Endodermal cell (in vitro differentiated cells): ENCODE measurements around the gene RBMS3. TPM values are rescaled to one million over a fixed set of nuclear protein-coding genes. Genes with fewer than 3 reads are reported as not detected.
"Not testable (repeated sequence)": the region's sequence is repeated elsewhere in the genome, so short reads cannot be mapped to it uniquely, and the experiment has no call there.

Experiments
- DNase-seq: peaks from one replicate; pipeline ENCODE4 v3.0.0-alpha.2; 2017
- H3K27ac ChIP-seq: 2 replicates; pipeline ENCODE4 v1.5.1; 2013; ENCODE audit warnings: mild to moderate bottlenecking, low read depth, low read length, moderate library complexity
- H3K27me3 ChIP-seq: 2 replicates; pipeline ENCODE4 v1.6.1; 2013; ENCODE audit warnings: mild to moderate bottlenecking, low read length, moderate library complexity; ENCODE audit not compliant: insufficient read depth, control insufficient read depth, poor library complexity, severe bottlenecking
- H3K36me3 ChIP-seq: 2 replicates; pipeline ENCODE4 v1.7.0; 2013; ENCODE audit warnings: mild to moderate bottlenecking, low read length, moderate library complexity; ENCODE audit not compliant: control insufficient read depth, insufficient read depth
- H3K4me1 ChIP-seq: one replicate; pipeline ENCODE4 v1.7.0; 2013; ENCODE audit warnings: low read length; ENCODE audit not compliant: control insufficient read depth, insufficient read depth
- H3K4me3 ChIP-seq: 2 replicates; pipeline ENCODE4 v1.5.1; 2013; ENCODE audit warnings: mild to moderate bottlenecking, low read length, moderate library complexity
- H3K9ac ChIP-seq: 2 replicates; pipeline ENCODE4 v1.6.1; 2013; ENCODE audit warnings: mild to moderate bottlenecking, low read length, moderate library complexity; ENCODE audit not compliant: poor library complexity, severe bottlenecking; ENCODE audit errors: extremely low read depth
- H3K9me3 ChIP-seq: 2 replicates; pipeline ENCODE4 v1.6.1; 2013; ENCODE audit warnings: mild to moderate bottlenecking, low read length, moderate library complexity; ENCODE audit not compliant: control insufficient read depth
- H3K27ac Mint-ChIP-seq: 2 replicates; pipeline ENCODE4 v1.8.0; 2020; ENCODE audit warnings: mixed read lengths
- H3K27me3 Mint-ChIP-seq: 2 replicates; pipeline ENCODE4 v1.8.0; 2021; ENCODE audit warnings: mild to moderate bottlenecking, mixed read lengths; ENCODE audit not compliant: insufficient read depth
- H3K36me3 Mint-ChIP-seq: 2 replicates; pipeline ENCODE4 v1.8.0; 2020; ENCODE audit warnings: low read depth, mixed read lengths
- H3K4me1 Mint-ChIP-seq: 2 replicates; pipeline ENCODE4 v1.8.0; 2020; ENCODE audit warnings: mixed read lengths
- H3K4me3 Mint-ChIP-seq: 2 replicates; pipeline ENCODE4 v1.8.0; 2020; ENCODE audit warnings: mild to moderate bottlenecking, moderate library complexity, mixed read lengths
- H3K9me3 Mint-ChIP-seq: 2 replicates; pipeline ENCODE4 v1.8.0; 2020; ENCODE audit warnings: mild to moderate bottlenecking, mixed read lengths
- WGBS, 2 experiments: methylation state at CpG; one replicate each; pipeline versions ENCODE4 v1.1.5 to v1.1.7; 2013; ENCODE audit warnings: missing lambda C conversion rate in 2 of 2, mixed read lengths in 1 of 2; ENCODE audit not compliant: insufficient coverage in 1 of 2, insufficient read length in 1 of 2; 5-methylcytosine and 5-hydroxymethylcytosine counted together
- total RNA-seq, 2 donors: library from RNA; stranded (reverse); fragmentation: NEBNext Ultra II Directional in 1 of 2; extraction: Animal tissue kit (Norgen Biotek cat#: 25700) in 1 of 2; gene quantifications; 2 replicates in 1 of 2; 3 replicates in 1 of 2; pipeline ENCODE4 v1.2.1, GENCODE V29; 2021
- TF ChIP-seq, protein P1 (sequence below): fragments of 200-600 bp; sonication (generic); conservative IDR thresholded peaks from 2 replicates; pipeline ENCODE4 v1.5.0; 2021; ENCODE audit warnings: antibody characterized with exemption, mild to moderate bottlenecking

Gene RBMS3
- total RNA-seq, 2 donors from 2014 or later = 2.0 to 7.3 TPM

DNA sequence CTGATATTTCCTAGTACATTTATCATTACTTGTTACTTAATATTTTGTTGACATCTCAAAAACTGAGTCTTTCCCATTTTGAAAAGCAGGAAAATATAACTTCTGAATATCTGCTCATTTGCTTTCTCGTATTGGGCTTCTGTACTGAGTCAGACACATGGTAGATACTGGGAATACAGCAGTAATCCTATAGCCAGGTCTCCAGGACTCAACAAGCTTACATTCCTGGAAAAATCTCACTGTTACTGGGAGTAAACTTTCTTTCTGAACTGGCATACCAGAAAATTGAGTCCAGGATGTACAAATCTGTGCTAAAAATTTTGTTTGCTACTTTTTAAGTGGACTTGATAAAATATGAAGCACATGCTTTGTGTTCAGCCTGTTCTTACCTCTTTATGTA, 240.4 kb downstream of the RBMS3 start:
- Histone ChIP-seq H3K27me3 (no peaks in the 10 kb centered on the region), H3K4me1 (no peaks in the 10 kb centered on the region), H3K9me3 (no peaks in the 10 kb centered on the region), H3K9ac (no peak overlapping the region), H3K36me3 (no peaks in the 10 kb centered on the region), H3K27ac (no peak overlapping the region), H3K4me3 (no peak overlapping the region)
- no peak for DNase-seq
- H3K9me3 Mint-ChIP-seq = no peaks in the 10 kb centered on the region
- no peak overlapping the region for H3K27ac Mint-ChIP-seq
- H3K4me1 Mint-ChIP-seq = no peaks in the 10 kb centered on the region
- TF ChIP-seq, protein P1, sequence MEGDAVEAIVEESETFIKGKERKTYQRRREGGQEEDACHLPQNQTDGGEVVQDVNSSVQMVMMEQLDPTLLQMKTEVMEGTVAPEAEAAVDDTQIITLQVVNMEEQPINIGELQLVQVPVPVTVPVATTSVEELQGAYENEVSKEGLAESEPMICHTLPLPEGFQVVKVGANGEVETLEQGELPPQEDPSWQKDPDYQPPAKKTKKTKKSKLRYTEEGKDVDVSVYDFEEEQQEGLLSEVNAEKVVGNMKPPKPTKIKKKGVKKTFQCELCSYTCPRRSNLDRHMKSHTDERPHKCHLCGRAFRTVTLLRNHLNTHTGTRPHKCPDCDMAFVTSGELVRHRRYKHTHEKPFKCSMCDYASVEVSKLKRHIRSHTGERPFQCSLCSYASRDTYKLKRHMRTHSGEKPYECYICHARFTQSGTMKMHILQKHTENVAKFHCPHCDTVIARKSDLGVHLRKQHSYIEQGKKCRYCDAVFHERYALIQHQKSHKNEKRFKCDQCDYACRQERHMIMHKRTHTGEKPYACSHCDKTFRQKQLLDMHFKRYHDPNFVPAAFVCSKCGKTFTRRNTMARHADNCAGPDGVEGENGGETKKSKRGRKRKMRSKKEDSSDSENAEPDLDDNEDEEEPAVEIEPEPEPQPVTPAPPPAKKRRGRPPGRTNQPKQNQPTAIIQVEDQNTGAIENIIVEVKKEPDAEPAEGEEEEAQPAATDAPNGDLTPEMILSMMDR = no peak
- WGBS, 2 experiments = 93 to 100% methylated on average over 1 of the region's 1 CpG
- no peak overlapping the region for H3K4me3 Mint-ChIP-seq
- no peaks in the 10 kb centered on the region for H3K27me3 Mint-ChIP-seq
- H3K36me3 Mint-ChIP-seq = no peaks in the 10 kb centered on the region

- Histone ChIP-seq H3K4me1 (no peaks in the 10 kb centered on the region), H3K4me3 (no peak overlapping the region), H3K27ac (no peak overlapping the region), H3K36me3 (no peaks in the 10 kb centered on the region), H3K9ac (no peak overlapping the region), H3K27me3 (no peaks in the 10 kb centered on the region), H3K9me3 (no peaks in the 10 kb centered on the region)
- no peaks in the 10 kb centered on the region for H3K36me3 Mint-ChIP-seq
- DNase-seq = no peak
- 94% methylated on average over 2 of the region's 2 CpGs; no CpG with 5 or more reads in 1 of the 2 experiments for WGBS, 2 experiments
- no peaks in the 10 kb centered on the region for H3K27me3 Mint-ChIP-seq
- H3K9me3 Mint-ChIP-seq = no peaks in the 10 kb centered on the region
- H3K27ac Mint-ChIP-seq = no peak overlapping the region
- TF ChIP-seq, protein P1 = no peak
- no peaks in the 10 kb centered on the region for H3K4me1 Mint-ChIP-seq
- no peak overlapping the region for H3K4me3 Mint-ChIP-seq
These were observed 240.9 kb downstream of the RBMS3 start for GRCh38 chr3:29521751-29522150.

DNA sequence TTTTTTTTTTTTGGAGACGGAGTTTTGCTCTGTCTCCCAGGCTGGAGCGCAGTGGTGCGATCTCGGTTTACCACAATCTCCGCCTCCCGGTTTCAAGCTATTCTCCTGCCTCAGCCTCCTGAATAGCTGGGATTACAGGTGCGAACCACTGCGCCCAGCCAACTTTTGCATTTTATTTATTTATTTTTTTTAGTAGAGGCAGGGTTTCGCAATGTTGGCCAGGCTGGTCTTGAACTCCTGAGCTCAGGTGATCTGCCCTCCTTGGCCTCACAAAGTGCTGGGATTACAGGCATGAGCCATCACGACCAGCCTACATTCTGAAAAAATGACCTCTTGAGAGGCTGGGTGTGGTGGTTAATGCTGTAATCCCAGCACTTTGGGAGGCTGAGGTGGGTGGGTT, 243.6 kb downstream of the RBMS3 start:
- H3K36me3 ChIP-seq, H3K4me3 ChIP-seq, H3K27ac Mint-ChIP-seq, H3K9ac ChIP-seq, H3K4me1 Mint-ChIP-seq, H3K27me3 Mint-ChIP-seq, H3K27me3 ChIP-seq, H3K4me1 ChIP-seq, DNase-seq, H3K36me3 Mint-ChIP-seq, H3K4me3 Mint-ChIP-seq, H3K27ac ChIP-seq, H3K9me3 ChIP-seq, H3K9me3 Mint-ChIP-seq: not testable (repeated sequence)
- 73 to 91% methylated on average over 8 to 10 of the region's 10 CpGs for WGBS, 2 experiments

- no peak for DNase-seq
- 87% methylated on average over 1 of the region's 1 CpG; no CpG with 5 or more reads in 1 of the 2 experiments for WGBS, 2 experiments
- Mint-ChIP-seq H3K36me3 (no peaks in the 10 kb centered on the region), H3K9me3 (no peaks in the 10 kb centered on the region), H3K27me3 (no peaks in the 10 kb centered on the region), H3K4me3 (no peak overlapping the region), H3K27ac (no peak overlapping the region), H3K4me1 (no peaks in the 10 kb centered on the region)
- Histone ChIP-seq H3K27ac (no peak overlapping the region), H3K4me3 (no peak overlapping the region), H3K9me3 (no peaks in the 10 kb centered on the region), H3K27me3 (no peaks in the 10 kb centered on the region), H3K36me3 (no peaks in the 10 kb centered on the region), H3K4me1 (no peaks in the 10 kb centered on the region), H3K9ac (no peak overlapping the region)
- TF ChIP-seq, protein P1 = no peak
These were observed 244.5 kb downstream of the RBMS3 start for GRCh38 chr3:29525254-29525881.
